CD4-positive, alpha-beta T cell treated with Interferon alpha-2 for 1 hour (primary cell): ENCODE results near the gene TMC8.
"Not testable (repeated sequence)": the region's sequence is repeated elsewhere in the genome, so short reads cannot be mapped to it uniquely, and the experiment has no call there.

ENCODE experiments used
- DNase-seq, 2 donors: peaks; one replicate each; pipeline ENCODE4 v3.0.0-alpha.2; 2020 to 2022

Gene TMC8

DNA sequence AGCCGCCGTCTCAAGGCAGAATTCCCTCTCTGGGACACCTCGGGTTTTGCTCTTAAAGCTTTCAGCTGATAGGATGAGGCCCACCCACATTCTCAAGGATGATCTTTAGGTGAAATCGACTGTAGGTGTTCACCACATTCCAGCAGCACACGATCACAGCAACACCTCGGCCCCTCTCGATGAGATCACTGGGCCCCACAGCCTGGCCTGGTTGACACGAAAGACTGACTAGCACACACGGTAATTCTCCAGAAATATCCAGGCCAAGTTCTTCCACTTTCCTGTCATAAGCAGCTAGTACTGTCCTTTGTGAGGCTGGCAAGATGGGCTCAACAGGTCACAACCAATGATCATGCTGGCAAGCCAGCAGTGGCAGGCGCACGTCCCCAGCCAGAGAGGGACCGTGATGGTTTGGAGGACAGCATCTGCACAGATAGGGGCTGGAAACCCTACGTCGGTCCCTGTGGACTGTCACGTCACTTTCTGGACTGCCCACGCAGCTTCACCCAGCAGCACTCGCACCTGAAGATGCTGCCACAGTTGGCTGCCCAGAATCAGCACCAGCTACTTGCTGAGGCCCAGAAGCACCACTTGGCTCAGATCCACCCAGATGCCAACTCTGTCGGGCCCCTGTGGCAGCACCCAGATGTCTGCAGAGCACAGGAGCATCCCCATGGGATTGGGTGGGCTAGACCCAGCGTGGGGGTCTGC is 19.4 kb upstream of the TMC8 start:
- no peak for DNase-seq

DNA sequence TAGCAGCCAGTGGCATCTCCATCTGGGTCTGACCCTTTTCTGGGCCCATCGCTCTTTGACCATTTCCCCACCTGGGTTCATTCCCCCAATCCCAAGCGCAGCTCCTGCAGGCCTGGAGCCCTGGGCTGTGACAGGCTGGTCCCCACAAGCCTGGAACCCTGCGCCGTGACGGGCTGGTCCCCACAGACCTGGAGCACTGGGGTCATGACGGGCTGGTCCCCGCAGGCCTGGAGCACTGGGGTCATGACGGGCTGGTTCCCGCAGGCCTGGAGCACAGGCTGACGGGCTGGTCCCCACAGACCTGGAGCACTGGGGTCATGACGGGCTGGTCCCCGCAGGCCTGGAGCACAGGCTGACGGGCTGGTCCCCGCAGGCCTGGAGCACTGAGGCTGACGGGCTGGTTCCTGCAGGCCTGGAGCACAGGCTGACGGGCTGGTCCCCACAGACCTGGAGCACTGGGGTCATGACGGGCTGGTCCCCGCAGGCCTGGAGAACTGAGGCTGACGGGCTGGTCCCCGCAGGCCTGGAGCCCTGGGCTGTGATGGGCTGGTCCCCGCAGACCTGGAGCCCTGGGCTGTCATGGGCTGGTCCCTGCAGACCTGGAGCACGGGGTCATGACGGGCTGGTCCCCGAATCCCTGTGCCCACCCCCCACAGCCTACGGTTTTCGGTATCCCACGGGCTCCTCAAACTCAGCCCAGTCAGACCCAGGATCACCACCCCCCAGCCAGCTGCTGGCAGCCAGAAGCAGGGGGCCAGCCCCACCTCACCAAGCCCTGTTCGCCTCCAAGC is 18.6 kb upstream of the TMC8 start:
- DNase-seq = no peak

DNA sequence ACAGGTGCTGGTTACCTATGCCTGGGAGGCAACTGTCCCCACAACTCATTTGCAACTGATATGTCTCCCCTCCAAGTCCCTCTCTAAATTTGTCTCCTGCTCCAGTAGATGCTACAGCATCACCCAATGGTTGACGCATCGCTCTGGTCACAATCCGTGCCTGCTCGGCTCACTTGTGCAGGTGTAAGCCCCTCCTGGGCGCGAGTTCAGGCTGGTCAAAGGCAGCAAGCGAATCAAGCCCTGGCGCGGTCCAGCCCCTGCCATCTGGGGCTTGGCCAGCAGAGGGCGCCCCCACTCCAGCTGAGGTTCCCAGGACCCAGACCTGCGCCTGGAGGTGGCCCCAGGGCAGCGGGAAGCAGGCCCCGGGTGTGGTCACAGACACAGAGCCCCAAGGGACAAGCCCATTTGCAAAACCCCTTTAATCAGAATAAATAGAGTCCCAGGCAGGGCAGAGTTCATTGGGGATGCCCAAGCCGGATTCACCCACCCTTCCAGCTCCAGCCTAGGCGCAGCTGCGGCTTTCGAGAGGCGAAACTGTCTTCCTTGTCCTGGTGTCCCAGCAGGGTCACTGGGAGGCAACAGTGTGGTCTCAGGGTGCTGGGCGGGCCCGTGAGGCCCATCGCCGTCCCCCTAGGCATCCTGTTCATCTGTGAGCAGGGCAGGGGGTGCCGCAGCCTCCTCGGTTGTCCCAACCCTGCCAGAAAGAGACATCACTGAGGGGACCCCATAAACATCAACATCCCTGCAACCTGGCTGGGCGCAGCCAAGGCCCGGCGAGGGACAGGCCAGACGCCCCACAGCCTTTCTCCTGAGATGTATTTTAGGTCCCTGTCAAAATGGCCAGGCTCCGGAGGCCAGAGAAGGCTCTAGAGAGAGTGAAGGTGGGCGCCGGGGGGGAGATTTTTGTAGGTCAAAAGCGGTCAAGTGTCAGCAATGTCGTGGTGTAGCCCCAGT is 17.8 kb upstream of the TMC8 start:
- DNase-seq = peak; percentile 74 to 80

DNA sequence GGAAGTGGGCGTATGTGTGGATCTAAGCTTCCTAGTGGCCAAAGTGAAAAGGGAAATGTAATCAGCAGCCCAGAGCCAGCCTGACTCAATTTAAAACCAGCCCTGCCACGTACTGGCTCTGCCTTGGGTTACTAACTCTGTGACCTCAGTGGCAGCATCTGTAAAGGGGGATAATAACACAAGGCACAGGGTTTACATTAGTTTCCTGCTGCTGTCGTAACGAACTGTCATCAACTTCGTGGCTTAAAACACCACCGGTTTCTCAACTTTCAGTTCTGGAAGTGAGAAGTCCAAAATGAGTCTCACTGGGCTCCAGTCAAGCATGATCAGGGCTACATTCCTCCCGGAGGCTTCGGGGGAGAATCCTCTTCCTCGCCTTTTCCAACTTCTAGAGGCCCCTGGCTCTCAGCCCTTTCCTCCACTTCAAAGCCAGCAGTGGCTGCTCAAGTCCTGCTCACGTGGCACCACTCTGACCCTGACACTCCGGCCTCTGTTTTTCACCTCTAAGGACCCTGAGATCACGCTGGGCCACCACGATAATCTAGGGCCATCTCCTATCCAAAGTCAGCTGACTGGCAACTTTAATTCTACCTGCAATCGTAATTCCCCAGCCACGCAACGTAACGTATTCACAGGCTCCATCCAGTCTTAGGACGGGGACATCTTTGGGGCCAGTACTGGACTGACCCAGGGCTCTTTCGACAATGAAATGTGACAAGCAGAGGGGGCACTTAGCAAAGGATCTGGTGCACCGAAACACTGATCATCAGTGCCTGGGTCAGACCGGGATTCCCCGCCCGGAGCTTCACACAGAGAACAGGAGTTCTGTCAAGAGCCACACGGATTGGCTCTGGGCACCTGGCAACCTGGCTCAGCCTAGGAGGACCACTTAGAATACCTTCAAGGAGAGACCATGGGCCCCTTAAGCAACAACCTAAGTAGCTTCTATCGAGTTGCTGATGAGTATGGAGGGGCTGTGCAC is 16.5 kb upstream of the TMC8 start:
- peak in 1 of 2 donors; percentile 53 for DNase-seq

DNA sequence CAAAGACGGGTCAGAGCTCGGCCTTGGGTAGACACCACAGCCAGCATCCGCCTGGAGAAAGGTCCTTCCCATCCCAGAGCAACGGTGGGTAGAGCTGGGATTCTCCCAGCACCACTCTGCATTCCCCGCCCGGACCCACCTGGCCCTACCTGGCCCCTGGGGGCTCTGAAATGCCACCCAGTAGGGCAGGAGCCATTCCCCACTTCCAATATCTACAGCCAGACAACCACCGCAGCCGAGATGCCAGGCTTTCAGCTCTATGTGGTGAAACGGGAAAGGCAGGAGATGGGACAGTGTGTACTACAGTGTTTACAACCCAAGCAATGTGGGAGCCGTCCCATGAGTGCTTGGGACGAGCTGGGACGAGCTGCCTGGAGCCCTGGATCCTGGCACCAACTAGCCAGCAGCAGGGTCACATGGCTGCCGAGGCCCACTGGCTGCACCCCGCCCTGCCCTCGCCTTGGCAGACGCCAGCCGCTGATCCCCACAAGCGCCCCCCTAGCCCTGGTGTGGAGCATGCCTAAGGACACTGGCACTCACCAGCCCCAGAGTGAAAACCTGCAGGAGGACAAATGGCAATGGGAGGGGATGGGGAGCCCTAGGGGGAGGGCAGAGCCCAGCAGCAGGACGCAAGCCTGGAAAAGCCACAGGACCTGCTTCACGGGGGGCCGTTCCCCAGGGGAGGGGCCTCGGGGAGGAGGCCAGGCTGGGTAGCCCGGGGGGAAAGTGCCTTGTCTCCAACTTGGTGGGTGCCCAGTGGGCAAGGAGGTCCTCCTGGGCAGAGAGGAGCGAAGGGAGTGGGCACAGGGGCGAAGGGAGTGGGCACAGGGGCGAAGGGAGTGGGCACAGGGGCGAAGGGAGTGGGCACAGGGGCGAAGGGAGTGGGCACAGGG is 15.5 kb upstream of the TMC8 start:
- no peak for DNase-seq

DNA sequence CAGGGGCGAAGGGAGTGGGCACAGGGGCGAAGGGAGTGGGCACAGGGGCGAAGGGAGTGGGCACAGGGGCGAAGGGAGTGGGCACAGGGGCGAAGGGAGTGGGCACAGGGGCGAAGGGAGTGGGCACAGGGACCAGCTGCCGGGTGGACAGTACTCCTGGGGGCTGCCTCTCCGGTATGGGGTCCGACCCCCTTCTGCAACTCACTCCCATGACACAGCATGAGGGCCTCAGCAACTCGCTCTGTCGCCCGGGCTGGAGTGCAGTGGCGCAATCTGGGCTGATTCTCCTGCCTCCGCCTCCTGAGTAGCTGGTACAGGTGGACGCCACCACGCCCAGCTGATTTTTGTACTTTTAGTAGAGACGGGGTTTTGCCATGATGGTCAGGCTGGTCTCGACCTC is 14.8 kb upstream of the TMC8 start:
- DNase-seq = not testable (repeated sequence)

DNA sequence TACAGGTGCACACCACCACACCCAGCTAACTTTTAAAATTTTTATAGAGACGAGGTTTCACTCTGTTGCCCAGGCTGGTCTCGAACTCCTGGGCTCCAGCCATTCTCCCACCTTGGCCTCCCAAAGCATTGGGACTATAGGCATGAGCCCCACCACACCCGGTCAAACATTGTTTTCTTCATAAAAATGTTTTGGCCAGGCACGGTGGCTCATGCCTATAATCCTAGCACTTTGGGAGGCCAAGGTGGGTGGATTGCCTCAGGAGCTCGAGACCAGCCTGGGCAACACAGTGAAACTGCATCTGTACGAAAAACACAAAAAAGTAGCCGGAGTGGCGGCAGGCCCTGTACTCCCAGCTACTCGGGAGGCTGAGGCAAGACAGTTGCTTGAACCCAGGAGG is 14.2 kb upstream of the TMC8 start:
- DNase-seq = no peak

DNA sequence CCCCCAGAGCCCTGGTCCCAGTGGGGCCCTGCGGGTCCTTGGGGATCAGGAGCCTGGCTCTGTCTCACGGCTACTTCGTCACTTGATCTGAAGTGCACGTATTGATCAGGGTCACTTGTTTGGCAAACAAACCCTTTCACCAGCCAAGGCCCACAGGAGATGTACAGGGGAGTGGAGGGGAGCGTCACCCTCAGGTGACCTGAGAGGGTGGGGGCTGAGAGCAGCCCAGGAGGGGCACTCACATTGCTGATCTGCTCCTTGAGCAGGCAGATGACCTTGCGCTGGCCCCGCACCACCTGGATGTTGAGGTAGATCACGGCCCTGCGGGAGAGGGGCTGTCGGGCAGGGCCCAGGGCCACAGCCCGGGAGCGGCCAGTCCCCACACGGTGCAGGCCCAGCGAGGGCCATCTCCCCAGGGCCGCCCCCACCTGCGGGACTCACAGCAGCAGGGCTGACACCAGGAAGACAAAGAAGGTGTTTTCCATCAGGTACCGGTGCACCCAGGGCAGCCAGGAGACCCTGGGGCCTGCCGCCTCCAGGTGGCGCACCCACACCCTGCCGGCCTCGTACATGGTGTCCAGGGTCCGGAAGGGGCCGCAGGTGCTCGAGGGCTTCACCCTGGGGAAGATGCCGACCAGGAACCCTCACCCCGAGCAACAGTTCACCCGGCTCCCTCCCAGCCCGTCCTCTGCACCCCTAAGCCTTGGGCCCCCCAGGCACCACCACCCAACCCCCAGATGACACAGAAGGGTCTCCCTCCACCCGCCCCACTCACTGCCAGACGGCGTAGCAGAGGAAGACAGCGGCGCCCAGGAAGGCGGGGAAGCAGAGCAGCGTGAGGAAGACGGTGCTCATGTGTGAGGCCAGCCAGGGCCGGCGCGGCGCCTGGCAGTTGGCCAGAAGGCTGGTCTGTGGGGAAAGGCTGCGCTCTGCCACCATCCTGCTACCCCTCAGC is 13.3 kb upstream of the TMC8 start:
- no peak for DNase-seq

DNA sequence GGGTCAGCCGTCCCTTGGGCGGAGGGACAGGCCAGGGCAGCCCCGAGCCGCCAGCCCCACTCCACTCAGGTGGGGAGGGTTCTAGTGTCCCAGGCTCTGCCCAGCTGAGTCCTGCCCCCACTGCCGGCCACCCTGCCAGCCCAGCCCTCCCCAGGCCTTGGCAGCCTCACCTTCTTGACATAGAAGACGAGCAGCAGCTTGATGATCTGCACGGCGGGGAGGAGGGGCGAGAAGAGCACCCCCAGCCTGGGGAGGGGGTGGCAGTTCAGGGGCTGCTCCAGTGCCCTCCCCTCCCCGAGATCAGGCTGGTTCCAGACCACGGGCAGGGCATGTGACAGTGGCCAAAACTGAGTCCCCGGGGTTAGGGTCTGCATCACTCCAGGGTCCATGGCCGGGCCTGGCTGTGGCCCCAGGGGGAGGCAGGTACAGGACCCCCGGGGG is 11.8 kb upstream of the TMC8 start:
- no peak for DNase-seq

DNA sequence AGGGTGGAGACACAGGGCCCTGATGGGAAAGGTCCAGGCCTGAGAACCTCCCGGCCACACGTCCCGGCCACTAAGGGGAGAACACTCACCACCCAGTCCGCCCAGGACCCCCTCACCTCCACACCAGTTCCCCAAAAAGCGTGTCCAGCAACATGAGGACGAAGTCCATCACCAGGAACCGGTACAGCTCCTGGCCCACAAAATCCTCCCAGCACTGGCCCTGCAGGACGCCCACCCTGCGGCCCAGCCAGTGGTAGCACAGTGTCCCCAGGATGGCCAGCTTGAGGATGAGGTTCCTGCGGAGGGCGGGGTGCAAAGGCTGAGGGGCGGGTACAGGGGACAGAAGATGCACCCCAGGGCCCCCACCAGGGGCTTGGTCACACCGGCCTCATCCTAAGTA is 10.0 kb upstream of the TMC8 start:
- DNase-seq = no peak

DNA sequence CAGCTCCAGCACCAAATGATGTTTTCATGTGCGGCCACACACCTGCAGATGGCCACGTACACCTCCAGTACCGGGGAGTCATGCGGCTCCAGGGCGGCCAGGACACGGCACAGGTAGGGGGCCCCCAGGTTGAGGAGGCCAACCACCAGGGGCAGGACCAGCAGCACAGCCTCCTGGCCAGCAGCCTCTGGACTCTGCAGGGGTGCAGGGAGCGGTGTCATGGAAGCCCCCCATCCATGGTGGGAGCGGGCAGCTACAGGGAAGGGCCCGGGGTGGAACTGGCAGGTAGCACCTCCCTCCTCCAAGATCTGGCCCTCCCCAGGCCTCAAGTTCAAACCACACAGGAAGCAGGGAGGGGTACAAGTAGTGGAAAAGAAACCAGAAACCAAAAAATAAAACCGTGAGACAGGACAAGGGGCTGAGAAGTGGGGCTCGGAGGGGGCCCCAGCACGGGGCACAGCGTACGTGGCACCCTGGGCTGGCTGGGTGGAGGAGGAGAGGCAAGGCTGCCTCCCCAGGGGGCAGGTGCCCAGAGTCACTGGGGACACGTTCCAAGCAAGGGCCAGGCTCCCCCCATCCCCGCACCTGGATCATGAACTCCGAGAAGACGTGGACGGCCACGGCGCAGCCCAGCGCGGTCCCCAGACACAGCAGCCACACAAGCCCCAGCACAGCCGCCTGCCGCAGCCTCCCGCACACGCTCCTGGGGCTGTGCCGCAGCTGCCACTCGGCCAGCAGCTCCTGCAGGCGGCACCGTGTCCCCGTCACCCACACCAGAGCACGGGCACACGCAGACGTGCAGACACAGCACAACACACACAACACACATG is 9.4 kb upstream of the TMC8 start:
- peak; percentile 49 to 82 for DNase-seq

DNA sequence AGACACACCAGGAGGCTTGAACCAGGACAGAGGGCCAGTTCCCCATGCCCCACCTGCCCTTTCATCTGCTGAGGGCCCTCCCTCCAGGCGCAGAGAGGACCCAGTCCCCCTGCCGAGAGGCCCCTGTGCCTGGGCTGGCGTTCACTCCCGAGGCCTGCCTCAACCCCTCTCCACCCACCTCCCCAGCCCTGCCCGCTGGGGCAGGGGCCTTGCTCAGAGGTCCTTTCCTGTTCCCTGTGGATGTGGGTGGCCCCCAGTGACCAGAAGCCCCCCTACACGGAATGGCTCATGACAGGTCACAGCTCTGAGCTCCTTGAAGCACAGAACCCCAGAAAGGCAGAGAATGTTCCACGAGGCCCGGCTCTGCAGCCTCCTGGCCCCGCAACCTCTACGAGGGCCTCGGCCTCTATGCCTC is 8.8 kb upstream of the TMC8 start:
- no peak for DNase-seq

DNA sequence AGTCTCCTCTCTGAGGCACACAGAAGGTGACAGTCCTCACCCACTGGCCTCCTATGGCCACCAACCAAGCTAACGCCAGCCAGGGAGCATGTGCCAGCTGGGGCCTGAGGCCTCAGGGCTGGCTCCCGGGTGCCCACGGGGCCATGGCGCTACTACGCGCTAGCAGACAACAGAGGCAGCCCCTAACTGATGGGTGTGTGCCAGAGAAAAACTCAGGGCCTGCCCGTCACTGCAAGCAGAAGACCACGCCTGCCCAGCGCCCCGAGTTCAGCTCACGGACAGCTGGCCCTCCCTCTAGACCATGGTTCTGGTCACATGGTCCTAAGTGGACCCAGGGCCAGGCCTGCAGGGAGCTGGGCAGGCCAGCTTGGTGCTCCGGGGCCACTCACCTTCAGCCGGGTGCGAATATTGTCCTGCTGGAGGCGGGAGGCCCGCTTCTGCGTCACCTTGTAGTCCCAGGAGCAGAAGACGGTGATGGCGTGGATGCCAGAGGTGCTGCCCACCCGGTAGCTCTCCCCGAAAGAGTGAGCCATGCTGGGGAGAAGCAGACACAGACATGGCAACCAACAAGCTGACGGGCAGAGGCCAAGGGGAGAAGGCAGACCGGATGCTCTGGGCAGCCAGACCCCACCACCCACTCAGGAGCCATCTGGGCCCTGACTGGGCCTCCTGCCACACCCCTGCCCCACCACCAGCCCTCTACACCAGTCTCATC is 8.2 kb upstream of the TMC8 start:
- no peak for DNase-seq

DNA sequence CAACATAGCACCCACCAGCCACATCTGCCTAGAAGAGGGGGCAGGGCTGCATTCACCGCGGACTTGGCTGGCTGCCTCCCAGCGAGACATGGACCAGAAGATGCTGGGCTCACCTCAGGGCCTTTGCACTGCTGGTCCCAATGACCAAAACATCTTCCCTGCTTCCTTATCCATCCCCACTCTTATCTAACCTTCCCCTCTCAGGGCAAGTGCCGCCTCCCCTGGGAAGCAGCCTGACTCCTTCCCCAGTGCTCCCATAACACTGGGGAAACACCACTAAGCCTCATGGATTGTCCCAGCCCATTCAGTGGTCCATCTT is 7.7 kb upstream of the TMC8 start:
- no peak for DNase-seq

DNA sequence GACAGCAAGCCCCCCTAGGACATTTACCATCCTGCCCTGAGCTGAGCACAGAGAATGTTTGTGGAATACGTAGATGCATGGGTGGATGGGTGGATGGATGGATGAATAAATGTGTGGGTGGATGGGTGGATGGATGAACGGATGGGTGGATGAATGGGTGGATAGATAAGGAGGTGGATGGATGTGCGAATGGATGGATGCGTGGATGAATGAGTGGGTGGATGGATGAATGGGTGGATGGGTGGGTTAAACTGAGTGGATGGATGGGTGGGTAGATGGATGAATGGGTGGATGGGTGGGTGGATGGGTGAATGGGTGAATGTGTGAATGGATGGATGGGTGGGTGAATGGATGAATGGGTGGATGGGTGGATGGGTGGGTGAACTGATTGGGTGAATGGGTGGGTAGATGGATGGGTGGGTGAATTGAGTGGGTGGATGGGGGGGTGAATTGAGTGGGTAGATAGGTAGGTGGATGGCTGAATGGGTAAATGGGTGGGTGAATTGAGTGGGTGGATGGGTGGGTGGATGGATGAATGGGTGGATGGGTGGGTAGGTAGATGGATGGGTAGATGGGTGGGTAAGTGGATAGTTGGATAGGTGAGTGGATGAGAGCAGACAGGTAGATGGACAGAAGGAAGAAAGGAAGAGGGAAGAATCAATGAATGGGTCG is 7.2 kb upstream of the TMC8 start:
- no peak for DNase-seq

DNA sequence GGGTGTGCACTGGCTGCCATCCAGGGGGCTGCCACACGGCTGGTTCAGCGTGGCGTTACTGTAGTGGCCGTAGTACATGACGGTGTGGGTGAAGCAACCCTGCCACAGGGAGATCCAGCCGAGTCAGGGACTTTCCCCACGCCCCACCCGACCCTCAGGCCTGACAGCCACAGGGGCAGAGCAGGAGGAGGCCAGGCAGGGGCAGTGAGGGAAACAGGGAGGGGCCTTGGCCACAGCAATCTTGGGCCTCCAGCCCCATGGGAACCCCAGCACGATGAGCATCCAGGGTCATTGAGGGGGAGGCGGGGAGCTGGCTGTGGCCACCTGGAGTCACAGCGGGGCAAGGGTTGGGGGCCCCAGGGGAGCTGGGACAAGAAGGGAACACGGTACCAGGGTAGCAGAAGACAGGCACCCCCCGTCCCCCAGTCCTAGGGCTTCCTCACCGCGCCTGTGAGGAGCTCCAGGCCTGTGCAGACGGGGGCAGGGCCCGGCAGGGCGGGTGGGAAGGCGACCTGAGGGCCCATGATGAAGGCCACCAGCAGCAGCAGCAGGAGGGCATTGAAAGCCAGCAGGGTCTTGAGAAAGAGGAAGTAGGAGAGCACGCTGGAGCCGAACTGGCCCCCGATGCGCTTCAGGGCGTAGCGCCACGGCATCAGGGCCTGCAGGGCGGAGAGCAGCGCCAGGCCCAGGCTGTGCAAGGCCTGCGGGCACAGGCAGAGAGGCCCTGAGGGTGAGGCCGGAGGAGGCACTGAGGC is 6.3 kb upstream of the TMC8 start:
- peak in 1 of 2 donors; percentile 65 for DNase-seq

DNA sequence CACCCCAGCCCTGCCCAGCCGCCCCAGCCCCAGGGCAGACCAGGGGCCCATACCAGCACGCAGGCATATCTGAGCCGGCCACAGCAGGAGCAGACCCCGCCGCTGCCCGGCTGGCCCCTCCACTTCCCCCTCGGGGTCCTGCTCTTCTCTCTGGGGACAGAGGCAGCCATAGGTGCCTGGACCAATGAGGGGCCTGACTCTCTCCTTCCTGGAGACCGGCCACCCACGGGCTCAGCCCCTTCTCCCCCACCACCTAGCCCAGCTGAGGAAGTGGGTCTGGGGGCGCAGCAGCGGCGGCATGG is 5.8 kb upstream of the TMC8 start:
- DNase-seq = no peak
